ENCODE data around the gene SSR4.

The SSR4 gene

DNA sequence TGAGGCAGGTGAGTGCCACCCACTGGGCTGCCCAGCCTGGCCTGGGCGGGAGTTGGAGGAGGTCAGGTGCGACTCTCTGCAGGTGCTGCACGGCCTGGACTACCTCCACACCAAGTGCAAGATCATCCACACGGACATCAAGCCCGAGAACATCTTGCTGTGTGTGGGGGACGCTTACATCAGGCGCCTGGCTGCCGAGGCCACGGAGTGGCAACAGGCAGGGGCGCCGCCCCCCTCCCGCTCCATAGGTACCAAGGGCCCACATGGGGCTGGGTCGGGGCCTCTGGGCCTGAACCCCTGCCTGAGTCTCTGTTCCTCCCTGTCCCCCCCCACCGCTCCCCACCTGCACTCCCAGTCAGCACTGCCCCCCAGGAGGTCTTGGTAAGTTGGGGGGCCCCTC lies 11.6 kb upstream of the SSR4 start:
- no peak overlapping the region for H3K4me3 ChIP-seq (ENCODE audit: control insufficient read depth in 1 of 7, extremely low read depth in 1 of 7, insufficient read depth in 4 of 7, low read depth in 2 of 7, low read length in 6 of 7)
- no peak overlapping the region for H3K27ac ChIP-seq (ENCODE audit: insufficient read depth in 1 of 2, low read depth in 1 of 2, low read length in 2 of 2, poor library complexity in 1 of 2, severe bottlenecking in 2 of 2)
- no peaks in the 10 kb centered on the region for H3K9me3 ChIP-seq (ENCODE audit: control extremely low read depth in 1 of 5, control insufficient read depth in 4 of 5, insufficient read depth in 2 of 5, low read depth in 1 of 5, low read length in 4 of 5)
- no peak for DNase-seq
- H3K36me3 ChIP-seq (ENCODE audit: control insufficient read depth in 4 of 4, insufficient read depth in 4 of 4, low read length in 3 of 4), result peaks cover 2 to 27% (median 16%) of the 10 kb centered on the region in 4 experiments
- H3K4me1 ChIP-seq (ENCODE audit: control extremely low read depth in 1 of 4, control insufficient read depth in 4 of 4, insufficient read depth in 4 of 4, low read length in 3 of 4), result peaks cover 0 to 12% (median 9%) of the 10 kb centered on the region in 4 experiments
- 98% methylated on average over 11 of the region's 14 CpGs for WGBS (ENCODE audit: insufficient coverage)
- POLR2A ChIA-PET, result no interaction called here
- CTCF ChIA-PET, result no interaction called here
- H3K27me3 ChIP-seq (replicated peaks in 2 of 5; ENCODE audit: control insufficient read depth in 4 of 5, insufficient read depth in 5 of 5, low read length in 4 of 5), result peaks cover 0 to 10% (median 0%) of the 10 kb centered on the region in 5 experiments

DNA sequence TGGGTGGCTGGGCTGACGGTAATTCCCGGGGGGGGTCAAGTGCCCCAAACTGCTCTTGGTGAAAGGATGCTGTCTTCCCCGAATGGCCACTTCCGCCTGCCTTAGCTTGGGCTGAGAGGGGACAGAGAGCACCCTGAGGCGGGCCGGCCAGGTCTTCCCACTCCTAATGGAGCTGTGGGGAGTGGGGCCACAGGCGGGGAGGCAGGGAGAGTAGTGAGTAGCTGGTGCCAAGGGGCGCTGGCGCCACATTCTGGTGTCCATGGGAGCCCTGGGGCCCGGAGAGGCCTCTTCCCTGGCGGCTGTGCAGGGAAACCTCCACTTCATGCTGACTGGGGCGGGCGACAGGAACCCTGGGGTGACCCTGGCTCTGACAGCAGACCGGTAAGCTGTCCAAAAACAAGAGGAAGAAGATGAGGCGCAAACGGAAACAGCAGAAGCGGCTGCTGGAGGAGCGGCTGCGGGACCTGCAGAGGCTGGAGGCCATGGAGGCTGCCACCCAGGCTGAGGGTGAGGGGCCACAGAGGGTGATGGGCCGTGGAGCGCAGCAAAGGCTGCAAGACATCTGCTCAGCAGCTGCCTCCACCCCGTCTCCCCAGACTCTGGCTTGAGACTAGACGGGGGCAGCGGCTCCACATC lies 11.0 kb upstream of the SSR4 start:
- ChIA-PET POLR2A (interaction anchor here (0.7 kb wide), 1 partner anchor 145 kb away, joined by 4 read pairs; no protein-coding TSS in a partner anchor), CTCF (no interaction called here)
- Histone ChIP-seq H3K9me3 (ENCODE audit: control extremely low read depth in 1 of 5, control insufficient read depth in 4 of 5, insufficient read depth in 2 of 5, low read depth in 1 of 5, low read length in 4 of 5) (no peaks in the 10 kb centered on the region), H3K4me3 (ENCODE audit: control insufficient read depth in 1 of 7, extremely low read depth in 1 of 7, insufficient read depth in 4 of 7, low read depth in 2 of 7, low read length in 6 of 7) (no peak overlapping the region), H3K36me3 (ENCODE audit: control insufficient read depth in 4 of 4, insufficient read depth in 4 of 4, low read length in 3 of 4) (peaks cover 2 to 31% (median 16%) of the 10 kb centered on the region in 4 experiments), H3K4me1 (ENCODE audit: control extremely low read depth in 1 of 4, control insufficient read depth in 4 of 4, insufficient read depth in 4 of 4, low read length in 3 of 4) (peaks cover 0 to 12% (median 9%) of the 10 kb centered on the region in 4 experiments), H3K27me3 (replicated peaks in 2 of 5; ENCODE audit: control insufficient read depth in 4 of 5, insufficient read depth in 5 of 5, low read length in 4 of 5) (peaks cover 0 to 13% (median 0%) of the 10 kb centered on the region in 5 experiments), H3K27ac (ENCODE audit: insufficient read depth in 1 of 2, low read depth in 1 of 2, low read length in 2 of 2, poor library complexity in 1 of 2, severe bottlenecking in 2 of 2) (no peak overlapping the region)
- no peak for DNase-seq
- 66% methylated on average over 17 of the region's 24 CpGs for WGBS (ENCODE audit: insufficient coverage)

DNA sequence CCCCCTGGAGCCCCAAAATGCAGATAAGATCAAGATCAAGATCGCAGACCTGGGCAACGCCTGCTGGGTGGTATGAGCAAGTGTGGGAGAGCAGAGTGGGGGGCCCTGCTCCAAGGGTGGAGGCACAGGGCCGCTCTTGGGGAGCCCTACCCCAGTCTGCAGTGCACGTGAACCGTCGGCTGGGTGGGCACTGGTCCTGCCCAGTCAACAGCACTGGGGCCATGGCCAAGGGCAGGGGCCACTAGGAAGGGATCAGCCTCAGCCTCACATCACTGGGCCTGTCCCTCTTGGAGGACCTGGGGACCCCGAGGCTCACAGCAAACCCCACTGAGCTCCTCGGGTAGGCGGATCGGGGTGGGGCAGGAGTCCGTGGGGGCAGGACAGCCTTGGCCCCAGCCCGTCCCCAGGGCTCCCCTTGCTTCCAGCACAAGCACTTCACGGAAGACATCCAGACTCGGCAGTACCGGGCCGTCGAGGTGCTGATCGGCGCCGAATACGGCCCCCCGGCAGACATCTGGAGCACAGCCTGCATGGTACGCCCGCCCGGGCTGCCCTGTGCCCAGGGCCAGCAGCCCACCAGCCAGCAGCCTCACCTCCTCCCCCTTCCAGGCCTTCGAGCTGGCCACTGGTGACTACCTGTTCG lies 10.0 kb upstream of the SSR4 start:
- H3K36me3 ChIP-seq (ENCODE audit: control insufficient read depth in 4 of 4, insufficient read depth in 4 of 4, low read length in 3 of 4), result peaks cover 2 to 35% (median 17%) of the 10 kb centered on the region in 4 experiments
- CTCF ChIA-PET, result no interaction called here
- WGBS (ENCODE audit: insufficient coverage), result 98% methylated on average over 23 of the region's 27 CpGs

DNA sequence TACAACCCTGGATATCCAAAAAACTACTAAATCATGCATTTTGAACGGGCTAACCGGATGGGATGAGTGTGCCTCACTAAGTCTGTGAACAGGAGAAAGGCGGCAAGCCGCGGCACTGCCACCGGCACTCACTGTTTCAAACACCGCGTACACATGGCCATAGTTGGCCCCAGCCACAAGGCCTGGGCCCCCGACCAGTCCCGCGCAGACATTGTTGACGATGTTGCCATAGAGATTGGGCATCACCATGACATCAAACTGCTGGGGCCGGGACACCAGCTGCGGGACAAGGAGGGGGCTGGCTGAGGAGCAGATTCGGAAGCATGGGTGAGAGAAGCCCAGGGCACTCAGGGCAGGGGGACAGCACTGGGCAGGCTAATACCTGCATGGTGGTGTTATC lies 7.8 kb upstream of the SSR4 start:
- peaks cover 0 to 14% (median 0%) of the 10 kb centered on the region in 5 experiments for H3K27me3 ChIP-seq (replicated peaks in 2 of 5; ENCODE audit: control insufficient read depth in 4 of 5, insufficient read depth in 5 of 5, low read length in 4 of 5)
- DNase-seq, result no peak
- CTCF ChIA-PET, result no interaction called here
- H3K27ac ChIP-seq (ENCODE audit: insufficient read depth in 1 of 2, low read depth in 1 of 2, low read length in 2 of 2, poor library complexity in 1 of 2, severe bottlenecking in 2 of 2), result no peak overlapping the region
- no peaks in the 10 kb centered on the region for H3K4me1 ChIP-seq (ENCODE audit: control extremely low read depth in 1 of 4, control insufficient read depth in 4 of 4, insufficient read depth in 4 of 4, low read length in 3 of 4)
- H3K4me3 ChIP-seq (ENCODE audit: control insufficient read depth in 1 of 7, extremely low read depth in 1 of 7, insufficient read depth in 4 of 7, low read depth in 2 of 7, low read length in 6 of 7), result no peak overlapping the region
- 94% methylated on average over 15 of the region's 15 CpGs for WGBS (ENCODE audit: insufficient coverage)
- POLR2A ChIA-PET, result no interaction called here
- peaks cover 4 to 44% (median 24%) of the 10 kb centered on the region in 4 experiments for H3K36me3 ChIP-seq (ENCODE audit: control insufficient read depth in 4 of 4, insufficient read depth in 4 of 4, low read length in 3 of 4)
- H3K9me3 ChIP-seq (ENCODE audit: control extremely low read depth in 1 of 5, control insufficient read depth in 4 of 5, insufficient read depth in 2 of 5, low read depth in 1 of 5, low read length in 4 of 5), result no peaks in the 10 kb centered on the region

More for the DNA sequence above, 10.0 kb upstream of the SSR4 start:
- POLR2A ChIA-PET, result no interaction called here
- DNase-seq, result no peak
- no peak overlapping the region for H3K27ac ChIP-seq (ENCODE audit: insufficient read depth in 1 of 2, low read depth in 1 of 2, low read length in 2 of 2, poor library complexity in 1 of 2, severe bottlenecking in 2 of 2)
- H3K9me3 ChIP-seq (ENCODE audit: control extremely low read depth in 1 of 5, control insufficient read depth in 4 of 5, insufficient read depth in 2 of 5, low read depth in 1 of 5, low read length in 4 of 5), result no peaks in the 10 kb centered on the region
- peaks cover 0 to 14% (median 0%) of the 10 kb centered on the region in 5 experiments for H3K27me3 ChIP-seq (replicated peaks in 2 of 5; ENCODE audit: control insufficient read depth in 4 of 5, insufficient read depth in 5 of 5, low read length in 4 of 5)
- peaks cover 0 to 12% (median 9%) of the 10 kb centered on the region in 4 experiments for H3K4me1 ChIP-seq (ENCODE audit: control extremely low read depth in 1 of 4, control insufficient read depth in 4 of 4, insufficient read depth in 4 of 4, low read length in 3 of 4)
- no peak overlapping the region for H3K4me3 ChIP-seq (ENCODE audit: control insufficient read depth in 1 of 7, extremely low read depth in 1 of 7, insufficient read depth in 4 of 7, low read depth in 2 of 7, low read length in 6 of 7)

DNA sequence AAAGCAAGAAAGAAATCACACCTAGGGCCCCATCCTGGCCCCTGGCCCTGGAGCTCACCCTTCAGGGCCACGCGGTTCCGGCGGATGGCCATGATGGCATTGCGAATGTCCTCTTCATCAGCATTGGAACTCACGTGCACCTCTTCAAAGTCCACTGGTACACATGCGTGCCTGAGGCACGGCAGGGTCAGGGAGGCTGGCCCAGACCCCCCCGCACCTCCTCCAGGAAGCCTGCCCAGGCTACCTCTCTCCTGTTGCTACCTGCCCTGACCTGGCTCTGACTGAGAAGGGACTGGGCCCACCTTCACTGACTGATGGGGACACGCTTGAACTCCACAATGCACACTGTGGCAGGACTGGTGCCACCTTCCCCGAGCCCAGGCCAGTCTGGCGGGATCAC lies 4.8 kb upstream of the SSR4 start:
- Histone ChIP-seq H3K27me3 (replicated peaks in 2 of 5; ENCODE audit: control insufficient read depth in 4 of 5, insufficient read depth in 5 of 5, low read length in 4 of 5) (peaks cover 0 to 14% (median 0%) of the 10 kb centered on the region in 5 experiments), H3K27ac (ENCODE audit: insufficient read depth in 1 of 2, low read depth in 1 of 2, low read length in 2 of 2, poor library complexity in 1 of 2, severe bottlenecking in 2 of 2) (no peak overlapping the region), H3K4me1 (ENCODE audit: control extremely low read depth in 1 of 4, control insufficient read depth in 4 of 4, insufficient read depth in 4 of 4, low read length in 3 of 4) (peaks cover 3 to 12% (median 8%) of the 10 kb centered on the region in 4 experiments), H3K9me3 (ENCODE audit: control extremely low read depth in 1 of 5, control insufficient read depth in 4 of 5, insufficient read depth in 2 of 5, low read depth in 1 of 5, low read length in 4 of 5) (peaks cover 0 to 10% (median 0%) of the 10 kb centered on the region in 5 experiments), H3K36me3 (ENCODE audit: control insufficient read depth in 4 of 4, insufficient read depth in 4 of 4, low read length in 3 of 4) (peaks cover 4 to 41% (median 24%) of the 10 kb centered on the region in 4 experiments), H3K4me3 (ENCODE audit: control insufficient read depth in 1 of 7, extremely low read depth in 1 of 7, insufficient read depth in 4 of 7, low read depth in 2 of 7, low read length in 6 of 7) (no peak overlapping the region)
- no peak for DNase-seq
- CTCF ChIA-PET, result interaction anchor here (1.2 to 1.4 kb wide), 2 partner anchors 15 to 27 kb away, joined by 3 read pairs; no protein-coding TSS in a partner anchor
- WGBS (ENCODE audit: insufficient coverage), result 96% methylated on average over 12 of the region's 12 CpGs
- POLR2A ChIA-PET, result no interaction called here

DNA sequence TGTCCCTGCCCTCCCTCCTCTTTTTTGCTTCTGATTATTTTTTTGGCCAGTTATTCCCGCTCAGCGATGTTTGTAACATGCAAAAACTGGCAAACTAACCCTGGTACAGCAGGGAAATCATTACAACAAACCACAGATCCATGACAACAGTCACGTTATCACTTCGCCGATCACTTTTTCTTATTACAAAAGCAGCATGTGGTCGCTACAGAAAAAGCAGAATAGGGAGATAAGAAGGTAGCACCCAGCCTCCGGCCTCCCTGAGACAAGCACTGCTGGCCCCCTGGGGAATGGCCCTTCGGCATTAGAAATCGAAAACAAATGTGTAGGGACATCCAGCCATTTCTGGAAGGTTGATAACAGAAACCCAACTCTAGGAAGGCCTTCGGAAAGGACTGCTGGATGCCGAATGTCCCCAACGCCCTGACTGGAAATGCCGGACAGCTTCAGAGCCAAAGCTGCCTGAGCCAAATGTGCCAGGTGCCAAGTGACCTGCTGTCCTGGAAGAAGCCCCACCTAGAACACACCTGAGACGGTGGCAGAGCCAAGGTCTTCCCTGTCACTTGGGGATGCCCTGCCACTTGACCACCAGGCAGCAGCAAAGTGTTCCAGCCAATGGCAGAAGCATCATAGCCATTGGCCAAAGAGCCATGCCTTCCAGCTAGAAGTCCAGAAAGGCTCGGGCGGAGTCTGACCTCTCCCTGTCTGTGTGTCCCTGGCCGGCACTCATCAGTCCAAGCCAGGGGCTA lies 3.2 kb upstream of the SSR4 start:
- no peak for DNase-seq
- peaks cover 6 to 30% (median 20%) of the 10 kb centered on the region in 4 experiments for H3K36me3 ChIP-seq (ENCODE audit: control insufficient read depth in 4 of 4, insufficient read depth in 4 of 4, low read length in 3 of 4)
- peaks cover 0 to 14% (median 0%) of the 10 kb centered on the region in 5 experiments for H3K9me3 ChIP-seq (ENCODE audit: control extremely low read depth in 1 of 5, control insufficient read depth in 4 of 5, insufficient read depth in 2 of 5, low read depth in 1 of 5, low read length in 4 of 5)
- ChIA-PET CTCF (interaction anchor here (0.8 to 2.4 kb wide), 4 partner anchors 12 to 29 kb away, joined by 3 to 7 read pairs (median 4); no protein-coding TSS in a partner anchor), POLR2A (no interaction called here)
- peaks cover 0 to 21% (median 0%) of the 10 kb centered on the region in 5 experiments for H3K27me3 ChIP-seq (replicated peaks in 2 of 5; ENCODE audit: control insufficient read depth in 4 of 5, insufficient read depth in 5 of 5, low read length in 4 of 5)
- peaks cover 3 to 27% (median 17%) of the 10 kb centered on the region in 4 experiments for H3K4me1 ChIP-seq (ENCODE audit: control extremely low read depth in 1 of 4, control insufficient read depth in 4 of 4, insufficient read depth in 4 of 4, low read length in 3 of 4)
- no peak overlapping the region for H3K27ac ChIP-seq (ENCODE audit: insufficient read depth in 1 of 2, low read depth in 1 of 2, low read length in 2 of 2, poor library complexity in 1 of 2, severe bottlenecking in 2 of 2)
- H3K4me3 ChIP-seq (ENCODE audit: control insufficient read depth in 1 of 7, extremely low read depth in 1 of 7, insufficient read depth in 4 of 7, low read depth in 2 of 7, low read length in 6 of 7), result no peak overlapping the region
- 92% methylated on average over 17 of the region's 17 CpGs for WGBS (ENCODE audit: insufficient coverage)

All from common myeloid progenitor, CD34-positive (primary cell).